Measurements from ENCODE around the gene OR6J1. TPM values are rescaled to one million over a fixed set of nuclear protein-coding genes. Genes with fewer than 3 reads are reported as not detected.
"Not testable (repeated sequence)": the region's sequence is repeated elsewhere in the genome, so short reads cannot be mapped to it uniquely, and the experiment has no call there.

OR6J1 gene
- total RNA-seq = not detected
- not detected for polyA plus RNA-seq
- 0 to 0.09 (median 0) reads per million in 6 experiments for total RNA-seq

GRCh38 chr14:22644305-22644635 lies at the start of gene OR6J1:
Gene OR6J1, minus strand, starts transcription at chr14:22644352. Its CDS starts 9,541 bp downstream, at chr14:22634811.
- POLR2A ChIA-PET = interaction anchor here (0.6 kb wide), 1 partner anchor 74 kb away, joined by 3 read pairs; no protein-coding TSS in a partner anchor
- Mint-ChIP-seq H3K9me3 (no peaks in the 10 kb centered on the region), H3K4me1 (peaks cover 0 to 8% (median 3%) of the 10 kb centered on the region in 4 donors), H3K27me3 (no peaks in the 10 kb centered on the region), H3K4me3 (no peak within 1 kb of the TSS), H3K27ac (peak within 1 kb of the TSS in 2 of 10 donors; percentile 43 to 79), H3K36me3 (no peaks in the 10 kb centered on the region)
- no peak for DNase-seq
- no peak for ATAC-seq

GRCh38 chr14:22692194-22692593 lies 48.0 kb upstream of the OR6J1 start:
- no peak for DNase-seq
- peaks cover 5 to 41% (median 14%) of the 10 kb centered on the region in 5 donors for H3K27me3 Mint-ChIP-seq
- peaks cover 0 to 58% (median 29%) of the 10 kb centered on the region in 9 donors for H3K9me3 Mint-ChIP-seq
- no peaks in the 10 kb centered on the region for H3K4me1 Mint-ChIP-seq
- no peak for ATAC-seq
- no peak overlapping the region for H3K27ac Mint-ChIP-seq
- H3K36me3 Mint-ChIP-seq = peaks cover 0 to 35% (median 14%) of the 10 kb centered on the region in 3 donors
- H3K4me3 Mint-ChIP-seq = no peak overlapping the region
- POLR2A ChIA-PET = no interaction called here

GRCh38 chr14:22691171-22691570 lies 47.0 kb upstream of the OR6J1 start:
- POLR2A ChIA-PET = no interaction called here
- ATAC-seq (no peak), DNase-seq (no peak)
- Mint-ChIP-seq H3K4me1 (no peaks in the 10 kb centered on the region), H3K27me3 (peaks cover 5 to 41% (median 12%) of the 10 kb centered on the region in 5 donors), H3K4me3 (no peak overlapping the region), H3K27ac (no peak overlapping the region), H3K9me3 (peaks cover 0 to 61% (median 30%) of the 10 kb centered on the region in 9 donors), H3K36me3 (peaks cover 0 to 38% (median 15%) of the 10 kb centered on the region in 3 donors)

- Mint-ChIP-seq H3K27ac (no peak overlapping the region), H3K9me3 (peaks cover 0 to 66% (median 30%) of the 10 kb centered on the region in 9 donors), H3K36me3 (peaks cover 0 to 38% (median 15%) of the 10 kb centered on the region in 3 donors), H3K27me3 (peaks cover 6 to 47% (median 17%) of the 10 kb centered on the region in 5 donors), H3K4me3 (no peak overlapping the region), H3K4me1 (peaks cover 0 to 1% (median 0%) of the 10 kb centered on the region in 4 donors)
- ATAC-seq (peak in 1 of 2 donors; percentile 35), DNase-seq (no peak)
- POLR2A ChIA-PET = no interaction called here
Observed at GRCh38 chr14:22689199-22689598, 45.0 kb upstream of the OR6J1 start.

- H3K4me3 Mint-ChIP-seq, DNase-seq, ATAC-seq, POLR2A ChIA-PET, H3K27ac Mint-ChIP-seq, H3K4me1 Mint-ChIP-seq: not testable (repeated sequence)
- Mint-ChIP-seq H3K9me3 (peaks cover 0 to 56% (median 30%) of the 10 kb centered on the region in 9 donors), H3K27me3 (peaks cover 7 to 52% (median 21%) of the 10 kb centered on the region in 5 donors), H3K36me3 (peaks cover 0 to 32% (median 15%) of the 10 kb centered on the region in 3 donors)
Observed at GRCh38 chr14:22687969-22688368, 43.8 kb upstream of the OR6J1 start.

- H3K4me1 Mint-ChIP-seq, H3K27ac Mint-ChIP-seq, ATAC-seq, DNase-seq, H3K4me3 Mint-ChIP-seq: not testable (repeated sequence)
- Mint-ChIP-seq H3K9me3 (peaks cover 0 to 42% (median 16%) of the 10 kb centered on the region in 9 donors), H3K36me3 (peaks cover 0 to 19% (median 6%) of the 10 kb centered on the region in 3 donors), H3K27me3 (peaks cover 15 to 58% (median 29%) of the 10 kb centered on the region in 5 donors)
- POLR2A ChIA-PET = interaction anchor here (0.7 kb wide), 1 partner anchor 9 kb away, joined by 4 read pairs; no protein-coding TSS in a partner anchor
Observed at GRCh38 chr14:22686176-22686611, 42.0 kb upstream of the OR6J1 start.

- ATAC-seq = no peak
- no peak for DNase-seq
- POLR2A ChIA-PET = interaction anchor here (0.7 kb wide), 1 partner anchor 9 kb away, joined by 4 read pairs; no protein-coding TSS in a partner anchor
- Mint-ChIP-seq H3K36me3 (peaks cover 0 to 12% (median 5%) of the 10 kb centered on the region in 3 donors), H3K27ac (peak overlapping the region in 1 of 10 donors; percentile 26), H3K27me3 (peaks cover 15 to 53% (median 29%) of the 10 kb centered on the region in 5 donors), H3K4me1 (peaks cover 0 to 1% (median 0%) of the 10 kb centered on the region in 4 donors), H3K9me3 (peaks cover 0 to 35% (median 16%) of the 10 kb centered on the region in 9 donors), H3K4me3 (no peak overlapping the region)
Observed at GRCh38 chr14:22685467-22685866, 41.3 kb upstream of the OR6J1 start.

- Mint-ChIP-seq H3K36me3 (peaks cover 0 to 13% (median 7%) of the 10 kb centered on the region in 3 donors), H3K27me3 (peaks cover 21 to 68% (median 41%) of the 10 kb centered on the region in 5 donors), H3K9me3 (peaks cover 0 to 24% (median 10%) of the 10 kb centered on the region in 9 donors)
- not testable (repeated sequence) for H3K27ac Mint-ChIP-seq, H3K4me1 Mint-ChIP-seq, ATAC-seq, DNase-seq, H3K4me3 Mint-ChIP-seq
- POLR2A ChIA-PET = interaction anchor here (0.6 kb wide), 1 partner anchor 30 kb away, joined by 5 read pairs; no protein-coding TSS in a partner anchor
Observed at GRCh38 chr14:22683428-22683827, 39.3 kb upstream of the OR6J1 start.

- peaks cover 0 to 6% (median 4%) of the 10 kb centered on the region in 3 donors for H3K36me3 Mint-ChIP-seq
Observed at GRCh38 chr14:22678221-22678620, 34.1 kb upstream of the OR6J1 start.

GRCh38 chr14:22677551-22677950 lies 33.4 kb upstream of the OR6J1 start:
- ATAC-seq, H3K36me3 Mint-ChIP-seq, DNase-seq, H3K4me3 Mint-ChIP-seq, H3K27ac Mint-ChIP-seq, H3K9me3 Mint-ChIP-seq, H3K4me1 Mint-ChIP-seq, POLR2A ChIA-PET: not testable (repeated sequence)
- H3K27me3 Mint-ChIP-seq = peaks cover 14 to 33% (median 22%) of the 10 kb centered on the region in 5 donors

More at GRCh38 chr14:22678221-22678620, 34.1 kb upstream of the OR6J1 start:
- no peak for DNase-seq
- Mint-ChIP-seq H3K4me1 (no peaks in the 10 kb centered on the region), H3K27me3 (peaks cover 20 to 39% (median 28%) of the 10 kb centered on the region in 5 donors), H3K9me3 (peaks cover 0 to 5% (median 0%) of the 10 kb centered on the region in 9 donors), H3K4me3 (no peak overlapping the region), H3K27ac (no peak overlapping the region)
- ATAC-seq = no peak
- POLR2A ChIA-PET = no interaction called here

- peaks cover 0 to 4% (median under 1%) of the 10 kb centered on the region in 5 donors for H3K27me3 Mint-ChIP-seq
- H3K4me3 Mint-ChIP-seq = no peak overlapping the region
- ATAC-seq (no peak), DNase-seq (no peak)
- H3K27ac Mint-ChIP-seq = no peak overlapping the region
- H3K9me3 Mint-ChIP-seq = peaks cover 0 to 11% (median 0%) of the 10 kb centered on the region in 9 donors
- peaks cover 0 to 3% (median 0%) of the 10 kb centered on the region in 4 donors for H3K4me1 Mint-ChIP-seq
- POLR2A ChIA-PET = interaction anchor here (0.6 kb wide), 1 partner anchor 187 kb away, joined by 3 read pairs; no protein-coding TSS in a partner anchor
- H3K36me3 Mint-ChIP-seq = no peaks in the 10 kb centered on the region
Observed at GRCh38 chr14:22671622-22672021, 27.5 kb upstream of the OR6J1 start.

- H3K9me3 Mint-ChIP-seq = peaks cover 0 to 11% (median 0%) of the 10 kb centered on the region in 9 donors
- H3K4me1 Mint-ChIP-seq = peaks cover 0 to 3% (median 0%) of the 10 kb centered on the region in 4 donors
- no peaks in the 10 kb centered on the region for H3K36me3 Mint-ChIP-seq
- H3K27me3 Mint-ChIP-seq = no peaks in the 10 kb centered on the region
- no peak overlapping the region for H3K27ac Mint-ChIP-seq
- no peak overlapping the region for H3K4me3 Mint-ChIP-seq
- POLR2A ChIA-PET = no interaction called here
- ATAC-seq (no peak), DNase-seq (no peak)
Observed at GRCh38 chr14:22668863-22669262, 24.7 kb upstream of the OR6J1 start.

GRCh38 chr14:22668417-22668816 lies 24.3 kb upstream of the OR6J1 start:
- Mint-ChIP-seq H3K36me3 (no peaks in the 10 kb centered on the region), H3K4me3 (no peak overlapping the region), H3K27me3 (no peaks in the 10 kb centered on the region), H3K9me3 (peaks cover 0 to 11% (median 0%) of the 10 kb centered on the region in 9 donors), H3K4me1 (peaks cover 0 to 3% (median 0%) of the 10 kb centered on the region in 4 donors), H3K27ac (no peak overlapping the region)
- POLR2A ChIA-PET = no interaction called here
- DNase-seq = no peak
- no peak for ATAC-seq
